Superior temporal gyrus (tissue), 1 donor: ENCODE measurements around the gene TMEM232.
"Not testable (repeated sequence)": the region's sequence is repeated elsewhere in the genome, so short reads cannot be mapped to it uniquely, and the experiment has no call there.

Experiments used
- DNase-seq: peaks from one replicate; pipeline ENCODE4 v3.0.0-alpha.2; 2016; ENCODE audit errors: extremely low spot score

Gene TMEM232

GRCh38 chr5:110625376-110625999 lies 101.0 kb downstream of the TMEM232 start:
- peak; percentile 86 for DNase-seq

- peak; percentile 28 for DNase-seq
Observed at GRCh38 chr5:110623874-110624273, 102.6 kb downstream of the TMEM232 start.

- no peak for DNase-seq
Observed at GRCh38 chr5:110618941-110619340, 107.5 kb downstream of the TMEM232 start.

GRCh38 chr5:110616009-110616408 lies 110.5 kb downstream of the TMEM232 start:
- DNase-seq: no peak

GRCh38 chr5:110612794-110613247 lies 113.7 kb downstream of the TMEM232 start:
- no peak for DNase-seq

GRCh38 chr5:110611817-110612216 lies 114.7 kb downstream of the TMEM232 start:
- no peak for DNase-seq

GRCh38 chr5:110594866-110595265 lies 131.6 kb downstream of the TMEM232 start:
- DNase-seq: no peak

- DNase-seq: no peak
Observed at GRCh38 chr5:110590187-110590586, 136.3 kb downstream of the TMEM232 start.

GRCh38 chr5:110588286-110588980 lies 138.0 kb downstream of the TMEM232 start:
- DNase-seq: no peak

- DNase-seq: no peak
Observed at GRCh38 chr5:110580625-110581024, 145.8 kb downstream of the TMEM232 start.

GRCh38 chr5:110572729-110573128 lies 153.7 kb downstream of the TMEM232 start:
- DNase-seq: no peak

- DNase-seq: no peak
Observed at GRCh38 chr5:110562191-110562590, 164.3 kb downstream of the TMEM232 start.

GRCh38 chr5:110561510-110561909 lies 165.0 kb downstream of the TMEM232 start:
- no peak for DNase-seq

GRCh38 chr5:110549301-110549700 lies 177.2 kb downstream of the TMEM232 start:
- no peak for DNase-seq

- no peak for DNase-seq
Observed at GRCh38 chr5:110548171-110548570, 178.3 kb downstream of the TMEM232 start.

- DNase-seq: no peak
Observed at GRCh38 chr5:110547495-110547894, 179.0 kb downstream of the TMEM232 start.

- no peak for DNase-seq
Observed at GRCh38 chr5:110545716-110546115, 180.8 kb downstream of the TMEM232 start.

GRCh38 chr5:110544603-110545002 lies 181.9 kb downstream of the TMEM232 start:
- no peak for DNase-seq

GRCh38 chr5:110542949-110543348 lies 183.5 kb downstream of the TMEM232 start:
- DNase-seq: no peak

GRCh38 chr5:110536120-110537115 lies 190.1 kb downstream of the TMEM232 start:
- no peak for DNase-seq

- DNase-seq: not testable (repeated sequence)
Observed at GRCh38 chr5:110535146-110535545, 191.3 kb downstream of the TMEM232 start.

GRCh38 chr5:110525762-110526161 lies 200.7 kb downstream of the TMEM232 start:
- DNase-seq: no peak
